ENCODE data around the gene KCNK18.

KCNK18 gene

GRCh38 chr10:117215079-117215478 is 17.8 kb downstream of the KCNK18 start:
- TF ChIP-seq, protein P1, sequence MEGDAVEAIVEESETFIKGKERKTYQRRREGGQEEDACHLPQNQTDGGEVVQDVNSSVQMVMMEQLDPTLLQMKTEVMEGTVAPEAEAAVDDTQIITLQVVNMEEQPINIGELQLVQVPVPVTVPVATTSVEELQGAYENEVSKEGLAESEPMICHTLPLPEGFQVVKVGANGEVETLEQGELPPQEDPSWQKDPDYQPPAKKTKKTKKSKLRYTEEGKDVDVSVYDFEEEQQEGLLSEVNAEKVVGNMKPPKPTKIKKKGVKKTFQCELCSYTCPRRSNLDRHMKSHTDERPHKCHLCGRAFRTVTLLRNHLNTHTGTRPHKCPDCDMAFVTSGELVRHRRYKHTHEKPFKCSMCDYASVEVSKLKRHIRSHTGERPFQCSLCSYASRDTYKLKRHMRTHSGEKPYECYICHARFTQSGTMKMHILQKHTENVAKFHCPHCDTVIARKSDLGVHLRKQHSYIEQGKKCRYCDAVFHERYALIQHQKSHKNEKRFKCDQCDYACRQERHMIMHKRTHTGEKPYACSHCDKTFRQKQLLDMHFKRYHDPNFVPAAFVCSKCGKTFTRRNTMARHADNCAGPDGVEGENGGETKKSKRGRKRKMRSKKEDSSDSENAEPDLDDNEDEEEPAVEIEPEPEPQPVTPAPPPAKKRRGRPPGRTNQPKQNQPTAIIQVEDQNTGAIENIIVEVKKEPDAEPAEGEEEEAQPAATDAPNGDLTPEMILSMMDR (IDR thresholded peaks at IDR 0.05; ENCODE audit: low read depth, low read length), result no peak
- no peak for DNase-seq
- H3K4me3 ChIP-seq (ENCODE audit: low read depth, low read length), result no peak overlapping the region
- H3K9me3 ChIP-seq, result no peaks in the 10 kb centered on the region
- H3K4me1 ChIP-seq, result no peaks in the 10 kb centered on the region
- H3K36me3 ChIP-seq, result no peaks in the 10 kb centered on the region
- H3K27me3 ChIP-seq, result peaks cover 24% of the 10 kb centered on the region

DNA sequence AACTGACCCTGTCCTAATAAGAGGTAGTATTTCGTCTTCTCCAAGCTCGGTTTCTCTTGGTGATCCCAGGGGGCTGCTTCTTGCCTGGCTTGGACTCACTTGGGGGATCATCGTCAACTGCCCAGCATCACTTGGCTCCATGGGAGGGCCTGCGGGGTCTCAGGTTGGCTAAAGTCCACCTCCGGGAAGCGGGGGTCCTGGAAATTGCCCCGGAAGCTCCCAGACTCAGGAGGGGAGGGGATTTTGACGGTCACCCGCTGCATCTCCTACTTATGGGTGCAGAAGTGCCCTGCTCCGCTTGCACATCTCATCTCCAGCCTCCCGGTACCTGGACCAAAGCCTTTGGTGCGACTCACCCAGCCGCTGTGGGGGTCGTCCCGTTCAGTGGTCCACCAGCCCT is 18.7 kb downstream of the KCNK18 start:
- DNase-seq, result no peak
- TF ChIP-seq, protein P1 (IDR thresholded peaks at IDR 0.05; ENCODE audit: low read depth, low read length), result no peak
- no peak overlapping the region for H3K4me3 ChIP-seq (ENCODE audit: low read depth, low read length)

DNA sequence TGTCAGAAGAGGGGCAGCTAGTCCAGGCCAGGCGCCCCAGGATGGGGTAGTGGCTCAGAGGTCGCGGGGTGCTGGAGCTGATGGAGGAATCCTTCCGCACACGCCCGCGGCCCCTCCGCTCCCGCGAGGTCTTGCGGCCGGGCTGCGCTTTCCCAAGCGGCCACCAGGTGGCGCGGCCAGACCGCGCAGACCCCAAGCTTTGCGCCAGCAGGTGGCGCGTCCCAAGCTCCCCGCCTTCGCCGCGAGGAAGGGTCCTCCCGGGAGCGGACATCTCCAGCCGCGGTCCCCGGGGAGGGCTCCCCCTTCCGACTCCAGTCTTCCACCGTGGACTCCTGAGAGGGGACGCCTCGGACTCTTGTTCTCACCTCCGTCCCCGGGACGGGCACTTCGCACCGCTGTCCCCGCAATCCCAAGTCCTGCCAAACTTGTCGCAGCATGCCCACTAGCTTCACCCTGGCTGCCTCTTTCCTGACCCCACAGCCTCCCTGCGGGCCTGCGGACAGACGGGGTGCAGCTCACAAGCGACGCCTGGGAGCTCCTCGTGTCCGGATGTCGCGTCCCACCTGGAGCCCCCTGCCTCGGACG is 19.4 kb downstream of the KCNK18 start:
- TF ChIP-seq, protein P1 (IDR thresholded peaks at IDR 0.05; ENCODE audit: low read depth, low read length), result peak; percentile 99
- Histone ChIP-seq H3K4me3 (ENCODE audit: low read depth, low read length) (peak overlapping the region; percentile 66), H3K27me3 (peaks cover 24% of the 10 kb centered on the region), H3K9me3 (no peaks in the 10 kb centered on the region), H3K4me1 (peaks cover 9% of the 10 kb centered on the region), H3K36me3 (no peaks in the 10 kb centered on the region)
- peak; percentile 80 for DNase-seq

More for the DNA sequence above, 18.7 kb downstream of the KCNK18 start:
- Histone ChIP-seq H3K27me3 (peaks cover 24% of the 10 kb centered on the region), H3K9me3 (no peaks in the 10 kb centered on the region), H3K36me3 (no peaks in the 10 kb centered on the region), H3K4me1 (peaks cover 7% of the 10 kb centered on the region; the same call in 1 of the 2 replicates)

- peaks cover 14% of the 10 kb centered on the region for H3K4me1 ChIP-seq
- TF ChIP-seq, protein P1 (IDR thresholded peaks at IDR 0.05; ENCODE audit: low read depth, low read length), result no peak
- no peaks in the 10 kb centered on the region for H3K9me3 ChIP-seq
- peak; percentile 27 for DNase-seq
- peak overlapping the region; percentile 66 for H3K4me3 ChIP-seq (ENCODE audit: low read depth, low read length)
- H3K36me3 ChIP-seq, result no peaks in the 10 kb centered on the region
- peaks cover 24% of the 10 kb centered on the region for H3K27me3 ChIP-seq
Measured at GRCh38 chr10:117217196-117217761, 20.0 kb downstream of the KCNK18 start.

GRCh38 chr10:117218654-117219053 is 21.4 kb downstream of the KCNK18 start:
- Histone ChIP-seq H3K9me3 (no peaks in the 10 kb centered on the region), H3K36me3 (no peaks in the 10 kb centered on the region), H3K4me3 (ENCODE audit: low read depth, low read length) (no peak overlapping the region), H3K27me3 (peaks cover 15% of the 10 kb centered on the region), H3K4me1 (peaks cover 14% of the 10 kb centered on the region)
- DNase-seq, result no peak
- TF ChIP-seq, protein P1 (IDR thresholded peaks at IDR 0.05; ENCODE audit: low read depth, low read length), result no peak

GRCh38 chr10:117221156-117221711 is 23.9 kb downstream of the KCNK18 start:
- DNase-seq, result peak; percentile 91
- no peaks in the 10 kb centered on the region for H3K36me3 ChIP-seq
- no peaks in the 10 kb centered on the region for H3K9me3 ChIP-seq
- peaks cover 14% of the 10 kb centered on the region for H3K4me1 ChIP-seq
- TF ChIP-seq, protein P1 (IDR thresholded peaks at IDR 0.05; ENCODE audit: low read depth, low read length), result no peak
- no peak overlapping the region for H3K4me3 ChIP-seq (ENCODE audit: low read depth, low read length)
- peaks cover 3% of the 10 kb centered on the region for H3K27me3 ChIP-seq

Data from BE2C (cell line).